Gastroesophageal sphincter (tissue), 4 donors: ENCODE measurements around the gene GRK1. TPM values are rescaled to one million over a fixed set of nuclear protein-coding genes. Genes with fewer than 3 reads are reported as not detected.
"Not testable (repeated sequence)": the region's sequence is repeated elsewhere in the genome, so short reads cannot be mapped to it uniquely, and the experiment has no call there.

Experiments
- ATAC-seq: fragments of 150-250 bp; one replicate; pipeline ENCODE4 v1.9.1; 2016; ENCODE audit warnings: mild to moderate bottlenecking, moderate library complexity
- H3K27ac ChIP-seq, 4 donors: fragments of 200-600 bp; sonication (generic) in 3 of 4; 1 replicate in 3 of 4; 2 replicates in 1 of 4; pipeline ENCODE4 v1.5.1; 2016 to 2019
- H3K27me3 ChIP-seq: fragments of 200-600 bp; sonication (generic); one replicate; pipeline ENCODE4 v1.5.1; 2019
- H3K36me3 ChIP-seq, 2 donors: fragments of 200-600 bp; sonication (generic); one replicate each; pipeline ENCODE4 v1.5.1; 2019; ENCODE audit warnings: control low read depth in 1 of 2
- H3K4me1 ChIP-seq, 3 donors: fragments of 200-600 bp; sonication (generic); 1 replicate in 2 of 3; 2 replicates in 1 of 3; pipeline ENCODE4 v1.5.1; 2016 to 2019; ENCODE audit warnings: control low read depth in 2 of 3
- H3K4me3 ChIP-seq, 2 donors: fragments of 200-600 bp; sonication (generic); one replicate each; pipeline ENCODE4 v1.5.1; 2019; ENCODE audit warnings: mild to moderate bottlenecking in 1 of 2, moderate library complexity in 1 of 2
- H3K9me3 ChIP-seq, 3 donors: fragments of 200-600 bp; sonication (generic); one replicate each; pipeline ENCODE4 v1.5.1; 2017 to 2019; ENCODE audit warnings: control low read depth in 2 of 3
- CTCF ChIP-seq, 4 experiments: fragments of 200-600 bp in 2 of 4; fragments of 450-650 bp in 2 of 4; sonication (generic) in 1 of 4; IDR thresholded peaks; one replicate each; pipeline ENCODE4 v1.5.1; 2017 to 2019; ENCODE audit warnings: antibody characterized with exemption in 4 of 4, mild to moderate bottlenecking in 2 of 4, moderate library complexity in 2 of 4
- EP300 ChIP-seq: sonication (generic); formaldehyde crosslinking; IDR thresholded peaks from one replicate; pipeline ENCODE4 v1.6.1; 2017; ENCODE audit warnings: antibody characterized with exemption, mild to moderate bottlenecking
- POLR2A ChIP-seq, 2 donors: fragments of 450-650 bp; IDR thresholded peaks; one replicate each; pipeline ENCODE4 v1.6.1; 2017; ENCODE audit warnings: antibody characterized with exemption in 2 of 2, mild to moderate bottlenecking in 2 of 2, moderate library complexity in 1 of 2
- POLR2AphosphoS5 ChIP-seq: sonication (generic); formaldehyde crosslinking; IDR thresholded peaks from one replicate; pipeline ENCODE4 v1.6.1; 2017; ENCODE audit warnings: antibody characterized with exemption
- whole genome bisulfite sequencing, 2 donors: methylation state at CpG; one replicate each; pipeline ENCODE4 v1.1.5; 2018; ENCODE audit warnings: low coverage in 1 of 2; 5-methylcytosine and 5-hydroxymethylcytosine counted together
- total RNA-seq, 4 donors: library from RNA; depleted of rRNA; stranded (reverse); fragments of >200 nt; gene quantifications; one replicate each; pipeline ENCODE4 v1.1.0, GENCODE V29; 2016

The GRK1 gene
- total RNA-seq, 4 donors from 2014 or later = 0.15 TPM; not detected in 3

GRCh38 chr13:113751491-113751890 lies 84.5 kb downstream of the GRK1 start:
- no peaks in the 10 kb centered on the region for H3K36me3 ChIP-seq
- H3K27ac ChIP-seq = no peak overlapping the region
- no peak overlapping the region for H3K4me3 ChIP-seq
- no peaks in the 10 kb centered on the region for H3K9me3 ChIP-seq
- TF ChIP-seq POLR2A (IDR thresholded peaks at IDR 0.05) (no peak), CTCF (IDR thresholded peaks at IDR 0.05) (no peak), POLR2AphosphoS5 (no peak), EP300 (no peak)
- ATAC-seq = no peak
- H3K27me3 ChIP-seq = peaks cover 4% of the 10 kb centered on the region
- 88% methylated on average over 3 of the region's 19 CpGs; no CpG with 5 or more reads in 1 of the 2 donors for WGBS, 2 donors
- H3K4me1 ChIP-seq = no peaks in the 10 kb centered on the region

GRCh38 chr13:113752211-113752986 lies 85.4 kb downstream of the GRK1 start:
- not testable (repeated sequence) for H3K36me3 ChIP-seq, H3K27me3 ChIP-seq, H3K4me3 ChIP-seq, H3K27ac ChIP-seq, ATAC-seq, H3K9me3 ChIP-seq, H3K4me1 ChIP-seq
- 96% methylated on average over 30 of the region's 78 CpGs; no CpG with 5 or more reads in 1 of the 2 donors for WGBS, 2 donors

- Histone ChIP-seq H3K27me3 (peaks cover 4% of the 10 kb centered on the region), H3K4me3 (no peak overlapping the region), H3K27ac (no peak overlapping the region), H3K4me1 (peaks cover 0 to 2% (median 0%) of the 10 kb centered on the region in 3 donors), H3K36me3 (no peaks in the 10 kb centered on the region), H3K9me3 (no peaks in the 10 kb centered on the region)
- WGBS, 2 donors = 92 to 100% methylated on average over 1 to 8 of the region's 11 CpGs
- ATAC-seq = no peak
- TF ChIP-seq POLR2A (IDR thresholded peaks at IDR 0.05) (no peak), CTCF (IDR thresholded peaks at IDR 0.05) (no peak), EP300 (no peak), POLR2AphosphoS5 (no peak)
Measured at GRCh38 chr13:113753171-113753570, 86.2 kb downstream of the GRK1 start.

- H3K4me1 ChIP-seq = peaks cover 0 to 8% (median 3%) of the 10 kb centered on the region in 3 donors
Measured at GRCh38 chr13:113754242-113754641, 87.2 kb downstream of the GRK1 start.

GRCh38 chr13:113754691-113755090 lies 87.7 kb downstream of the GRK1 start:
- no peak for ATAC-seq
- Histone ChIP-seq H3K4me3 (no peak overlapping the region), H3K4me1 (peaks cover 0 to 10% (median 3%) of the 10 kb centered on the region in 3 donors), H3K9me3 (no peaks in the 10 kb centered on the region), H3K36me3 (no peaks in the 10 kb centered on the region), H3K27me3 (peaks cover 4% of the 10 kb centered on the region), H3K27ac (no peak overlapping the region)
- TF ChIP-seq EP300 = no peak
- TF ChIP-seq POLR2AphosphoS5 = no peak
- TF ChIP-seq CTCF (IDR thresholded peaks at IDR 0.05) = no peak
- no peak for TF ChIP-seq POLR2A (IDR thresholded peaks at IDR 0.05)
- 40% methylated on average over 1 of the region's 15 CpGs; no CpG with 5 or more reads in 1 of the 2 donors for WGBS, 2 donors

More at GRCh38 chr13:113754242-113754641, 87.2 kb downstream of the GRK1 start:
- no peak overlapping the region for H3K4me3 ChIP-seq
- no peaks in the 10 kb centered on the region for H3K9me3 ChIP-seq
- TF ChIP-seq EP300 (no peak), POLR2AphosphoS5 (no peak), POLR2A (IDR thresholded peaks at IDR 0.05) (no peak), CTCF (IDR thresholded peaks at IDR 0.05) (no peak)
- H3K27me3 ChIP-seq = peaks cover 4% of the 10 kb centered on the region
- no peaks in the 10 kb centered on the region for H3K36me3 ChIP-seq
- ATAC-seq = no peak
- H3K27ac ChIP-seq = no peak overlapping the region
- WGBS, 2 donors = 77% methylated on average over 7 of the region's 7 CpGs; no CpG with 5 or more reads in 1 of the 2 donors
